ENCODE data around the gene XYLT1.

Gene XYLT1

GRCh38 chr16:17366299-17366961 lies 104.3 kb downstream of the XYLT1 start:
- Mint-ChIP-seq H3K4me1 (ENCODE audit: low read depth) (peaks cover 99% of the 10 kb centered on the region), H3K36me3 (ENCODE audit: low read depth) (no peaks in the 10 kb centered on the region), H3K9me3 (peaks cover 6% of the 10 kb centered on the region), H3K4me3 (no peak overlapping the region), H3K27ac (peak overlapping the region; percentile 84), H3K27me3 (no peaks in the 10 kb centered on the region)

DNA sequence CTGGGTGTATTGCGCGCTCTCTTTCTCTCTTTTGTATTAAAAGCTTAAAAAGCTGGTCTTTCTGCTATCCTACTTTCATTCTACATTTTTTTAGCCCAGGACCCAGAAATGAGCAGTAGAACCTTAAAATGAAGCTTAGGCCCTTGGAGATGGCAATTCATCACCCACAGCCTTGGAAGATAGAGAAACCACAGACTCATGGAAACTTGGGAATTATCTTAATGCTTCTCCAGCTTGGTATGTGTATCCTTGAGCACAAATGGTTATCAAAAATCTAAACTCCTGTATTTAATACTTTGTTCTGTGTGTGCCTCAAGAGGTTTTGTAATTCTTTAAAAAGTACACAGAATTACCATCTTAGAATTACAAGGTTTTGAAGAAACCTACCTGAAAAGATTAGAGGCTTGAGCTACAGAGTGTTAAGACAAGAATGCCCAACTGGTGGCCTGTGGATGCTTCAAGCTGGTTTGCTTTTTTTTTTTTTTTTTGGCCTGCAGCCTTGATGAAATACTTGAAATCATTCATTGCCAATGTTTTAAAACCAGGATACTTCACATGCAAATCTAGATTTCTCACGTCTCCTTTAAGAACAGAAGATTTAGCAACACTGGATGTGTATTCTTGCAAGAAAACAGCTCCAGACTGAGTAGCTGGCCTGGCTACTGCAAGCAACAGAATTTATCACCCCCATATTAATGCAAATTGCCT lies 105.0 kb downstream of the XYLT1 start:
- no peaks in the 10 kb centered on the region for H3K36me3 Mint-ChIP-seq (ENCODE audit: low read depth)
- no peaks in the 10 kb centered on the region for H3K27me3 Mint-ChIP-seq
- H3K4me1 Mint-ChIP-seq (ENCODE audit: low read depth): peaks cover 99% of the 10 kb centered on the region
- no peak overlapping the region for H3K27ac Mint-ChIP-seq
- H3K4me3 Mint-ChIP-seq: no peak overlapping the region
- H3K9me3 Mint-ChIP-seq: peaks cover 6% of the 10 kb centered on the region

DNA sequence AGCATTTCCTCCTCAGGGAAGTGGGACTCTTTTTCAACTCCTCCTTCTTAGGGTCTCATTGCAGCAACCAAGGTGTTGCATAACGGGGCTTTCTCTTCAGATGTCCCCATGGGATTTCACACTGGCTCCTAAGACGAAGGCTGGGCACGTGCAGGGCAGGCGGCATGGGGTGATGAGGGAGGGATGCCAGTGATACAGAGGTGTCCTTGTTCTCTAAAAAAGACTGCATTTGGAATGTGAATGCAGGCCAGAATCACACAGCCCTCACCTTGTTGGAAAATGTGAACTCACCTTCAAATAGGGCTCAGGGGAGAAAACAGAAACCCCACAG lies 105.6 kb downstream of the XYLT1 start:
- Mint-ChIP-seq H3K9me3 (peaks cover 6% of the 10 kb centered on the region), H3K36me3 (ENCODE audit: low read depth) (no peaks in the 10 kb centered on the region), H3K27ac (peak overlapping the region; percentile 45), H3K4me1 (ENCODE audit: low read depth) (peaks cover 99% of the 10 kb centered on the region), H3K4me3 (no peak overlapping the region), H3K27me3 (no peaks in the 10 kb centered on the region)

GRCh38 chr16:17364319-17365210 lies 106.2 kb downstream of the XYLT1 start:
- Mint-ChIP-seq H3K27ac (peak overlapping the region; percentile 87), H3K27me3 (no peaks in the 10 kb centered on the region), H3K4me3 (peak overlapping the region; percentile 58), H3K4me1 (ENCODE audit: low read depth) (peaks cover 99% of the 10 kb centered on the region), H3K9me3 (peaks cover 6% of the 10 kb centered on the region), H3K36me3 (ENCODE audit: low read depth) (no peaks in the 10 kb centered on the region)

DNA sequence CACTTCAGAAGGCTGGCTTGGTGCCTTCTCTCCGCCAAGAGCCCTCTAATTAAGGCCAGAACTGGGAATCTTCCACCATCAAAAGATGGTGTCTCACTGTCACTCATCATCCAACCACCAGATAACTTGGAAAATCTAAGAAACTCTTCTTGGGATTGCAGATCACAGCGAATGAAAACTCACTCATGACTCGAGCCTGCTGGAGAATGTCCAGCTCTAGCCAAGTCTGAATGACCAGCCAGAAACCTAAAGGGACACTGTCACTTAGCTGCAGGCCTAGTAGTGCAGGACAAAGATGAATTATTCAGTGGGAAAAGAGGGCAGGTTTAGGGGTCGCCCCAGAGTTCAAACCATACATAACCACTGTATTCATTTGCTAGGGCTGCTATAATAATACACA lies 107.8 kb downstream of the XYLT1 start:
- Mint-ChIP-seq H3K27ac (peak overlapping the region; percentile 31), H3K4me1 (ENCODE audit: low read depth) (peaks cover 97% of the 10 kb centered on the region), H3K27me3 (no peaks in the 10 kb centered on the region), H3K9me3 (peaks cover 6% of the 10 kb centered on the region), H3K4me3 (no peak overlapping the region), H3K36me3 (ENCODE audit: low read depth) (peaks cover 4% of the 10 kb centered on the region)

DNA sequence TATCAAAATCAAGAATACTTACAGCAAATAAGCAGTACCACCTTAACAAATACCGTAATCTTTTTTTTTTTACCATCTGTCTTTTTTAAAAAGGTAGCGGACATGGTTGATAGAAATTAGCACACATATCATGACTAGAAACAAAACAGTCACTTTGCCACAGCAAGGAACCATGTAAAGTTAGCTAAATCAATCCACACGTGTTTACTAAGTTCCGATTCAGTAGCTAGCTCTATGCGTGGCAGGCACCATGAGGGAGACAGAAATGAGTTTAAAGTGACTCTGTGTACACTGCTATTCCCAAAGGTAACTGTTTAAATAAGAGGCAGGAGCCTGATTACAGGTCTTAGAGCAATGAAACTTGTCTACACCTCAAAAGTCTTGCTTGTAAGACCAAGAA lies 108.6 kb downstream of the XYLT1 start:
- H3K27me3 Mint-ChIP-seq: no peaks in the 10 kb centered on the region
- H3K9me3 Mint-ChIP-seq: peaks cover 3% of the 10 kb centered on the region
- no peak overlapping the region for H3K4me3 Mint-ChIP-seq
- no peak overlapping the region for H3K27ac Mint-ChIP-seq
- peaks cover 10% of the 10 kb centered on the region for H3K36me3 Mint-ChIP-seq (ENCODE audit: low read depth)
- peaks cover 96% of the 10 kb centered on the region for H3K4me1 Mint-ChIP-seq (ENCODE audit: low read depth)

GRCh38 chr16:17360693-17361122 lies 110.1 kb downstream of the XYLT1 start:
- Mint-ChIP-seq H3K4me3 (no peak overlapping the region), H3K27me3 (no peaks in the 10 kb centered on the region), H3K36me3 (ENCODE audit: low read depth) (peaks cover 12% of the 10 kb centered on the region), H3K4me1 (ENCODE audit: low read depth) (peaks cover 84% of the 10 kb centered on the region), H3K9me3 (no peaks in the 10 kb centered on the region), H3K27ac (peak overlapping the region; percentile 67)

DNA sequence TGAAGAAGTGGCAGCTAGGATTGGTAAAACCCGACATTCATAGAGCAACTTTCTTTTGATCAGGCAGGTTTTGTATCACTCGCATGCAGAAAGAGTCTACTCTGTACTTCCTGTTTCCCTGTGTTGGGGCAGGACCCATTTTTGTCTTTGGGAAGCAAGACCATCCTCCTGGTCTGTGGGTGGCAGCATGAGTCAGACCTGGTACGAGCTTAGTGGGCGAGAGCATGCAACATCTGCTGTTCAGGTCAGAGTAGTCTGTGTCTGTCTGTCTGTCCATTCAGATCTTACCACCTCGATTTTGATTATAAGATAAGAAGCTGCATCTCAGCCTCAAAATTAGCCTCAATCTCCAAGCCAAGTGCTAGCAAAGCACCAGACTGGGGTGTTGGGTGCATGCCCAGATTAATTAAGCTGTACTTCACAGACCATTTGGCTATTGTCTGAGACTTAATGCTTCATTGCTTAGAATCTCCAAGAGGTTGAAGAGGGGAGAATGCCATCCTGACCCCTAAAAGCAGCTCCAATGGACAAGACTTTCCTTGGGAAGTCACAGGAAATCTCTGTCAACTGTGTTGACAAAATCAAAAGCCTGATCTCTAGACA lies 110.9 kb downstream of the XYLT1 start:
- no peaks in the 10 kb centered on the region for H3K27me3 Mint-ChIP-seq
- H3K4me1 Mint-ChIP-seq (ENCODE audit: low read depth): peaks cover 75% of the 10 kb centered on the region
- peak overlapping the region; percentile 23 for H3K4me3 Mint-ChIP-seq
- H3K27ac Mint-ChIP-seq: peak overlapping the region; percentile 81
- H3K9me3 Mint-ChIP-seq: no peaks in the 10 kb centered on the region
- peaks cover 12% of the 10 kb centered on the region for H3K36me3 Mint-ChIP-seq (ENCODE audit: low read depth)

DNA sequence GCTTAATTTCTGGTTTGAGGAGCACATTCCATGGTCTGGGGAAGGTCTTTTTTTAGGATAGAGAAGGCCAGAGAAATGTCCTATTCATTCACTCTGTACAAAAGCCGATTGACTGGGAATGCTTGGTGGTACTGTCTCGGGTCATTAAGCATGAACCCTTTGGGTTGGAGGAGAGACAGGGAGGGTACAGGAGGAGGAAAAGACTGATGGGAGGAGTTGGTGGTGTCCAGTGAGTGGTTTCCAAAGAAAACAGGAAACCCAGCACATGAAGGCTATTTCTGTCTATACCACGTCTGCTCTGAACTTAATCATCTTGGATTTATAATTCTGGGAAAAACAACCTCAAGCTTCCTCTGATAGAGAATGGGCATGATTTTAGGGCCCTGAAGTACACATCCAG lies 111.9 kb downstream of the XYLT1 start:
- Mint-ChIP-seq H3K4me1 (ENCODE audit: low read depth) (peaks cover 65% of the 10 kb centered on the region), H3K36me3 (ENCODE audit: low read depth) (peaks cover 12% of the 10 kb centered on the region), H3K9me3 (no peaks in the 10 kb centered on the region), H3K4me3 (peak overlapping the region; percentile 23), H3K27me3 (no peaks in the 10 kb centered on the region), H3K27ac (peak overlapping the region; percentile 81)

- Mint-ChIP-seq H3K9me3 (no peaks in the 10 kb centered on the region), H3K27me3 (no peaks in the 10 kb centered on the region), H3K27ac (peak overlapping the region; percentile 71), H3K4me1 (ENCODE audit: low read depth) (peaks cover 60% of the 10 kb centered on the region), H3K4me3 (no peak overlapping the region), H3K36me3 (ENCODE audit: low read depth) (peaks cover 16% of the 10 kb centered on the region)
These were observed 112.4 kb downstream of the XYLT1 start for GRCh38 chr16:17358355-17358754.

DNA sequence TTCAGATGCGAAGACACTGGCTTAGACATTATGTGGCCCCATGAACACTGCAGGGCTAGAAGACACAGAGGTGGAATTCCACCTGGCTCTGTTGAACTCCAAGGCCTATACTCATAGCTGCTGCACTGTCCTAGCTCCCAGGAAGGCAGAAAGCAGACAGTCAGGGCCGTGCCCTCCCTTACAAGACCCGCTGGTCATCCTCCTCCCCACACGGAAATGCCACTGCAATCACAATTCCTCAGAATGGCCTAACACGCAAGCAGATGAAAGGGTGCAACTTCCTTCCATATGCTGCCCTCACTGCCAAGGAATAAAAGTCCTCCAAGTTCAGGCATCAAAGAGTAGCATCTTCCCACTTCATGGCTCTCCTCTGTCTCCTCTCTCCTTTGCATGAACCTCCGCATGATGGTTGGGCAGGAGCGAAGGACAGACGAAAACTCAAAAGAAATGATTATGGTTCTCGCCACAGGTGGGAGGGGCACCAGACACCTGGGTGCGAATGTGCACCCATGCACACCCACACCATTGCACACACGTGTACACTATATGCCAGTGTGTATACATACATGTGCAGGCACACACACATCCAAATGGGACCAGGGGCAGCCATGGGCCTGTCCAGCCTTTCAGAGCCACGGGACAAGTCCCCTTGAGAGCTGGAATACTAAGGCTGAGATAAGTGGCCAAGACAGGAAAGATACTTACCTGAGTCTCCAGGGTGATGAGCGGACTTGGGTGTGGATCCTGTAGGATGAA lies 113.3 kb downstream of the XYLT1 start:
- no peak overlapping the region for H3K4me3 Mint-ChIP-seq
- peak overlapping the region; percentile 21 for H3K27ac Mint-ChIP-seq
- peaks cover 55% of the 10 kb centered on the region for H3K4me1 Mint-ChIP-seq (ENCODE audit: low read depth)
- no peaks in the 10 kb centered on the region for H3K27me3 Mint-ChIP-seq
- H3K36me3 Mint-ChIP-seq (ENCODE audit: low read depth): peaks cover 16% of the 10 kb centered on the region
- H3K9me3 Mint-ChIP-seq: no peaks in the 10 kb centered on the region

DNA sequence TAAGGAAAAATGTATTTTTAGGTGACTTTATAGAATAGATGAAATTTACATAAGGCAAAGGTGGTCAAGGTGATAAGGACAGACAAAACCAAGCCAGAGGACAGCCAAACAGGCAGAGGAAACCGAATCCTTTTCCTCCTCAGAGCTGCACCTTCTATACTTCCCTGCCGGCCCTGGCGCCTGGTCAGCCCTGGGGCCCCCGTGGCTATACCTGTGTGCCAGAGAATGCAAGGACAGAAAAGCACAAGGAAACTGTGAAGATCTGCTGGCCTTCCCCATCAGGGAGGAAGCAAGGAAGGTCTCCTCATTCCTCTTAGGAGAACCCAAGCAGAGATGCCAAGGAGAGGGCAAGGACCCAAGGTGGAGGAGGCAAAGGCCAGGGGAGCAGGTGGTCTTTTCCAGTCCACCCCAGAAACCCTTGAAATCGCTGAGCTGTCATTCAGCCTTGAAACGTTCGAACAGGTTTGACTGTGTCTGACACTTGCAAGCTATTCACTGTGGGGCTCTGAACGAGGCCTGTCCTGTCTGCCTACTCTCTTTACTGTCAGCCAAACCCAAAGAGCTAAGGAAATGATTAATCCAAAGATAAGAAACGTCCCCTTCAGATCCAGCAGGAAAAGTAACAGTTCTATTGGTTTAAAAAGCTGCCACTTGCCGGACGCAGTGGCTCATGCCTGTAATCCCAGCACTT lies 114.4 kb downstream of the XYLT1 start:
- Mint-ChIP-seq H3K9me3 (no peaks in the 10 kb centered on the region), H3K27me3 (no peaks in the 10 kb centered on the region), H3K27ac (no peak overlapping the region), H3K4me3 (no peak overlapping the region), H3K36me3 (ENCODE audit: low read depth) (peaks cover 16% of the 10 kb centered on the region), H3K4me1 (ENCODE audit: low read depth) (peaks cover 53% of the 10 kb centered on the region)

DNA sequence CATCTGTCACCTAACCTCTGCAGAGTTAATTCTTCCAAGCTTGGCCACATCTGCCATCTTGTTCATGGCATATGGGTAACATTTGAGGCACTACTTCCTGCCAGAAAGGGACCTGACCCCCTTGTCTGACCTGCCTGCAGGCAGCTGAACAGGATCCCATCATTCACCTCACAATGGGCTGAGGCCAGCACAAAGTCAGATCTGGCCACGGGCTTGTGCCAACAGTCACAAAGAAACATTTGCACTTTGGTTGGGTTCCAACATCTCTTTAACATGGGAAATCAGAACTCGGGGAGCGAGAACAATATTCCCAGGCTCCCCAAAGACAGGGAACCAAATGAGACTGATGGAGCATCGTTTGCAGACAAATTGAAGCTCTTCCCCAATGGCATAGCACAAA lies 116.1 kb downstream of the XYLT1 start:
- peaks cover 16% of the 10 kb centered on the region for H3K36me3 Mint-ChIP-seq (ENCODE audit: low read depth)
- H3K4me1 Mint-ChIP-seq (ENCODE audit: low read depth): peaks cover 37% of the 10 kb centered on the region
- H3K4me3 Mint-ChIP-seq: no peak overlapping the region
- no peak overlapping the region for H3K27ac Mint-ChIP-seq
- H3K9me3 Mint-ChIP-seq: no peaks in the 10 kb centered on the region
- H3K27me3 Mint-ChIP-seq: no peaks in the 10 kb centered on the region

- no peaks in the 10 kb centered on the region for H3K27me3 Mint-ChIP-seq
- no peaks in the 10 kb centered on the region for H3K9me3 Mint-ChIP-seq
- no peak overlapping the region for H3K4me3 Mint-ChIP-seq
- peaks cover 16% of the 10 kb centered on the region for H3K36me3 Mint-ChIP-seq (ENCODE audit: low read depth)
- no peak overlapping the region for H3K27ac Mint-ChIP-seq
- H3K4me1 Mint-ChIP-seq (ENCODE audit: low read depth): peaks cover 32% of the 10 kb centered on the region
These were observed 116.6 kb downstream of the XYLT1 start for GRCh38 chr16:17354141-17354601.

Measured in stimulated activated naive CD8-positive, alpha-beta T cell treated with anti-CD3 and anti-CD28 coated beads, Interleukin-15, Interleukin-2, amounts not matched to agents 100 ng/mL and 50 ng/mL, for 24 hours (primary cell).